Testis (tissue), 2 donors: Measurements from ENCODE around the gene NEK4.

Source experiments
- CTCF ChIP-seq, 3 experiments: fragments of 450-650 bp in 2 of 3; fragments of 200-600 bp in 1 of 3; sonication (generic) in 1 of 3; IDR thresholded peaks; one replicate each; pipeline ENCODE4 v1.5.1; 2016 to 2019; ENCODE audit warnings: antibody characterized with exemption in 3 of 3, mild to moderate bottlenecking in 2 of 3, moderate library complexity in 1 of 3
- POLR2A ChIP-seq: fragments of 450-650 bp; IDR thresholded peaks from one replicate; pipeline ENCODE4 v1.6.1; 2017; ENCODE audit warnings: antibody characterized with exemption, mild to moderate bottlenecking, moderate library complexity

DNA sequence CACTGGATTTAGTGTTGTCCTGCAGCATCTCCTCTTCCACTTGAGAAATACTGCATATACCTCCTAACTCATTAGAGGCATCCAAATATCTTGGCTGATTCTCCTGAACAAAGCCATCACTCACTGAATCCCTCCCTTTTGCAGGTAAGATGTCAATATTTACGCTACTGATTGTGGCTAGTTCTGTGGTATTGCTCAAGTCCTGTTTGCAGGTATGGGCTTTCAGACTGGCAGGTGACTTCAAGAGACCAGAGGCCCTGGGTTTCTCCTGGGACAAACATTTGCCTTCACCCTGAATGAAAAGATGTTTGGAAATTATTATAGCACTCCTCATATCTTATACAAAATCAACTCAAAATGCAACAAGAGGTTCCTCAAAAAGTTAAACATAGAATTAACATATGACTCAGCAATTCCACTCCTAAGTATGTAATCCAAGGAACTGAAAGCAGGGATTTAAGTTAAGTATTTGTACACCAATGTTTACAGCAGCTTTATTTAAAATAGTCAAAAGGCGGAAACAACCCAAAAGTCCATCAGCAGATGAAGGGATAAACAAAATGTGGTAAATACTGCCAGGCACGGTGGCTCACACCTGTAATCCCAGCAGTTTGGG, 18.6 kb downstream of the NEK4 start:
- TF ChIP-seq CTCF (IDR thresholded peaks at IDR 0.05) (no peak), POLR2A (no peak)
